Measurements from ENCODE around the gene ARL6IP4. TPM values are rescaled to one million over a fixed set of nuclear protein-coding genes. Genes with fewer than 3 reads are reported as not detected.

ARL6IP4 gene
- total RNA-seq, 1 donor from 2014 or later, result 289 TPM

- no peaks in the 10 kb centered on the region for H3K27me3 ChIP-seq (ENCODE audit: control insufficient read depth, insufficient read depth, low read length)
- H3K4me3 ChIP-seq (ENCODE audit: low read depth, low read length), result no peak overlapping the region
- no peak for TF ChIP-seq CTCF (IDR thresholded peaks at IDR 0.05; ENCODE audit: insufficient read depth, low read length, poor library complexity, severe bottlenecking)
- no peak for DNase-seq (ENCODE audit: low read depth)
- H3K36me3 ChIP-seq (ENCODE audit: control insufficient read depth, insufficient read depth, low read length), result no peaks in the 10 kb centered on the region
These were observed 9.5 kb downstream of the ARL6IP4 start for GRCh38 chr12:122989874-122990419.

GRCh38 chr12:122990561-122990960 is 10.1 kb downstream of the ARL6IP4 start:
- H3K27me3 ChIP-seq (ENCODE audit: control insufficient read depth, insufficient read depth, low read length), result no peaks in the 10 kb centered on the region
- no peak overlapping the region for H3K4me3 ChIP-seq (ENCODE audit: low read depth, low read length)
- H3K36me3 ChIP-seq (ENCODE audit: control insufficient read depth, insufficient read depth, low read length), result no peaks in the 10 kb centered on the region
- TF ChIP-seq CTCF (IDR thresholded peaks at IDR 0.05; ENCODE audit: insufficient read depth, low read length, poor library complexity, severe bottlenecking), result no peak
- DNase-seq (ENCODE audit: low read depth), result no peak

GRCh38 chr12:122990961-122991622 is 10.6 kb downstream of the ARL6IP4 start:
- Histone ChIP-seq H3K4me3 (ENCODE audit: low read depth, low read length) (no peak overlapping the region), H3K27me3 (ENCODE audit: control insufficient read depth, insufficient read depth, low read length) (no peaks in the 10 kb centered on the region), H3K36me3 (ENCODE audit: control insufficient read depth, insufficient read depth, low read length) (no peaks in the 10 kb centered on the region)
- TF ChIP-seq CTCF (IDR thresholded peaks at IDR 0.05; ENCODE audit: insufficient read depth, low read length, poor library complexity, severe bottlenecking), result no peak
- no peak for DNase-seq (ENCODE audit: low read depth)

- Histone ChIP-seq H3K36me3 (ENCODE audit: control insufficient read depth, insufficient read depth, low read length) (no peaks in the 10 kb centered on the region), H3K4me3 (ENCODE audit: low read depth, low read length) (no peak overlapping the region), H3K27me3 (ENCODE audit: control insufficient read depth, insufficient read depth, low read length) (no peaks in the 10 kb centered on the region)
- no peak for DNase-seq (ENCODE audit: low read depth)
- no peak for TF ChIP-seq CTCF (IDR thresholded peaks at IDR 0.05; ENCODE audit: insufficient read depth, low read length, poor library complexity, severe bottlenecking)
These were observed 11.3 kb downstream of the ARL6IP4 start for GRCh38 chr12:122991623-122992275.

- Histone ChIP-seq H3K27me3 (ENCODE audit: control insufficient read depth, insufficient read depth, low read length) (no peaks in the 10 kb centered on the region), H3K36me3 (ENCODE audit: control insufficient read depth, insufficient read depth, low read length) (no peaks in the 10 kb centered on the region), H3K4me3 (ENCODE audit: low read depth, low read length) (no peak overlapping the region)
- no peak for TF ChIP-seq CTCF (IDR thresholded peaks at IDR 0.05; ENCODE audit: insufficient read depth, low read length, poor library complexity, severe bottlenecking)
- no peak for DNase-seq (ENCODE audit: low read depth)
These were observed 11.9 kb downstream of the ARL6IP4 start for GRCh38 chr12:122992386-122992785.
